Transverse colon (tissue), 4 donors: ENCODE data around the gene ZAR1.

Experiments used
- EP300 ChIP-seq: sonication (generic); formaldehyde crosslinking; IDR thresholded peaks from one replicate; pipeline ENCODE4 v1.6.1; 2017; ENCODE audit warnings: antibody characterized with exemption, low read depth
- POLR2A ChIP-seq: fragments of 450-650 bp; IDR thresholded peaks from one replicate; pipeline ENCODE4 v1.6.1; 2016; ENCODE audit warnings: antibody characterized with exemption, mild to moderate bottlenecking, moderate library complexity
- POLR2AphosphoS5 ChIP-seq, 3 donors: sonication (generic); formaldehyde crosslinking; IDR thresholded peaks; one replicate each; pipeline ENCODE4 v1.6.1; 2016; ENCODE audit warnings: antibody characterized with exemption in 3 of 3
- TF ChIP-seq, protein P1 (sequence below), 5 experiments: fragments of 200-600 bp in 3 of 5; fragments of 450-650 bp in 2 of 5; sonication (generic) in 3 of 5; IDR thresholded peaks; 1 replicate in 2 of 5; 2 replicates in 3 of 5; pipeline ENCODE4 v1.5.1; 2016 to 2017; ENCODE audit warnings: antibody characterized with exemption in 5 of 5, inconsistent platforms in 3 of 5, mild to moderate bottlenecking in 2 of 5, moderate library complexity in 1 of 5

GRCh38 chr4:48446642-48447041 lies 43.4 kb upstream of the ZAR1 start:
- TF ChIP-seq, protein P1, sequence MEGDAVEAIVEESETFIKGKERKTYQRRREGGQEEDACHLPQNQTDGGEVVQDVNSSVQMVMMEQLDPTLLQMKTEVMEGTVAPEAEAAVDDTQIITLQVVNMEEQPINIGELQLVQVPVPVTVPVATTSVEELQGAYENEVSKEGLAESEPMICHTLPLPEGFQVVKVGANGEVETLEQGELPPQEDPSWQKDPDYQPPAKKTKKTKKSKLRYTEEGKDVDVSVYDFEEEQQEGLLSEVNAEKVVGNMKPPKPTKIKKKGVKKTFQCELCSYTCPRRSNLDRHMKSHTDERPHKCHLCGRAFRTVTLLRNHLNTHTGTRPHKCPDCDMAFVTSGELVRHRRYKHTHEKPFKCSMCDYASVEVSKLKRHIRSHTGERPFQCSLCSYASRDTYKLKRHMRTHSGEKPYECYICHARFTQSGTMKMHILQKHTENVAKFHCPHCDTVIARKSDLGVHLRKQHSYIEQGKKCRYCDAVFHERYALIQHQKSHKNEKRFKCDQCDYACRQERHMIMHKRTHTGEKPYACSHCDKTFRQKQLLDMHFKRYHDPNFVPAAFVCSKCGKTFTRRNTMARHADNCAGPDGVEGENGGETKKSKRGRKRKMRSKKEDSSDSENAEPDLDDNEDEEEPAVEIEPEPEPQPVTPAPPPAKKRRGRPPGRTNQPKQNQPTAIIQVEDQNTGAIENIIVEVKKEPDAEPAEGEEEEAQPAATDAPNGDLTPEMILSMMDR (IDR thresholded peaks at IDR 0.05): no peak
- TF ChIP-seq POLR2A (no peak), EP300 (no peak), POLR2AphosphoS5 (IDR thresholded peaks at IDR 0.05) (no peak)
